Natural killer cell (primary cell): ENCODE results near the gene RAB12. TPM values are rescaled to one million over a fixed set of nuclear protein-coding genes. Genes with fewer than 3 reads are reported as not detected.

Experiments
- ATAC-seq, 3 donors: fragments of 150-1000 bp in 2 of 3; fragments of 200-7000 bp in 1 of 3; cut with Tn5 transposase; 1 replicate in 1 of 3; 2 replicates in 2 of 3; pipeline ENCODE4 v1.10.0; 2021; ENCODE audit warnings: mild to moderate bottlenecking in 2 of 3, moderate library complexity in 2 of 3
- DNase-seq, 2 donors: peaks; one replicate each; pipeline versions ENCODE4 v3.0.0 to v3.0.0-alpha.2; 2013 to 2021; ENCODE audit warnings: mixed read lengths in 1 of 2
- H3K27ac ChIP-seq: one replicate; pipeline ENCODE4 v1.5.1; 2013; ENCODE audit warnings: mild to moderate bottlenecking, low read length
- H3K27me3 ChIP-seq: one replicate; pipeline ENCODE4 v1.6.1; 2013; ENCODE audit warnings: low read length; ENCODE audit not compliant: control insufficient read depth, insufficient read depth
- H3K36me3 ChIP-seq: one replicate; pipeline ENCODE4 v1.6.1; 2013; ENCODE audit warnings: low read length; ENCODE audit not compliant: control insufficient read depth, insufficient read depth
- H3K4me1 ChIP-seq: one replicate; pipeline ENCODE4 v1.6.1; 2013; ENCODE audit warnings: low read length; ENCODE audit not compliant: control insufficient read depth, insufficient read depth
- H3K4me3 ChIP-seq: one replicate; pipeline ENCODE4 v1.5.1; 2013; ENCODE audit warnings: low read length
- H3K9me3 ChIP-seq: one replicate; pipeline ENCODE4 v1.6.1; 2013; ENCODE audit warnings: low read length; ENCODE audit not compliant: control insufficient read depth, insufficient read depth
- H3K27ac Mint-ChIP-seq, 2 donors: one replicate each; pipeline ENCODE4 v1.8.0; 2022; ENCODE audit warnings: mild to moderate bottlenecking in 2 of 2, mixed read lengths in 2 of 2, moderate library complexity in 1 of 2
- H3K27me3 Mint-ChIP-seq, 2 donors: one replicate each; pipeline ENCODE4 v1.8.0; 2022; ENCODE audit warnings: low read depth in 2 of 2, mixed read lengths in 2 of 2
- H3K36me3 Mint-ChIP-seq: one replicate; pipeline ENCODE4 v1.8.0; 2022; ENCODE audit warnings: mixed read lengths
- H3K4me1 Mint-ChIP-seq, 2 donors: one replicate each; pipeline ENCODE4 v1.8.0; 2022; ENCODE audit warnings: mixed read lengths in 2 of 2
- H3K4me3 Mint-ChIP-seq: one replicate; pipeline ENCODE4 v1.8.0; 2022; ENCODE audit warnings: mild to moderate bottlenecking, moderate library complexity, mixed read lengths
- H3K9me3 Mint-ChIP-seq, 2 donors: one replicate each; pipeline ENCODE4 v1.8.0; 2022; ENCODE audit warnings: mixed read lengths in 2 of 2
- CTCF ChIP-seq: fragments of 200-600 bp; IDR thresholded peaks from one replicate; pipeline ENCODE4 v1.8.0; 2022; ENCODE audit warnings: antibody characterized with exemption
- WGBS: methylation state at CpG from one replicate; pipeline ENCODE4 v1.1.7; 2013; ENCODE audit warnings: missing lambda C conversion rate; ENCODE audit not compliant: insufficient coverage; 5-methylcytosine and 5-hydroxymethylcytosine counted together
- intact Hi-C: fragments of 100-400 bp; cut with micrococcal nuclease; formaldehyde crosslinking; loops from one replicate; pipeline ENCODE4 v1.14.2; 2022
- total RNA-seq, 4 donors: library from RNA; stranded (reverse); fragments of 120-200 nt in 1 of 4; gene quantifications; one replicate each; pipeline versions ENCODE4 v1.2.3 to v1.2.4, GENCODE V29; 2013 to 2022

RAB12 gene
- 10 to 100 TPM; 21.3 to 27.5 (median 21.8) TPM for total RNA-seq
- 37.5 TPM for total RNA-seq (2013)

- DNase-seq (peak; percentile 84 to 92), ATAC-seq (peak; percentile 88 to 96 (median 95))
- WGBS, result 3% methylated on average over 95 of the region's 95 CpGs
- intact Hi-C loops, result no loop called here
- Mint-ChIP-seq H3K4me3 (peak within 1 kb of the TSS; percentile 94), H3K9me3 (no peaks in the 10 kb centered on the region), H3K36me3 (no peaks in the 10 kb centered on the region), H3K27ac (peak within 1 kb of the TSS; percentile 90 to 93), H3K27me3 (peaks cover 4 to 7% of the 10 kb centered on the region in 2 donors), H3K4me1 (peaks cover 45% of the 10 kb centered on the region in 2 donors)
- Histone ChIP-seq H3K27me3 (no peaks in the 10 kb centered on the region), H3K4me1 (peaks cover 31% of the 10 kb centered on the region), H3K9me3 (no peaks in the 10 kb centered on the region), H3K4me3 (peak within 1 kb of the TSS; percentile 75), H3K27ac (peak within 1 kb of the TSS; percentile 60), H3K36me3 (peaks cover 4% of the 10 kb centered on the region)
- TF ChIP-seq CTCF, result peak; percentile 72
Measured at GRCh38 chr18:8608795-8609658, at the start of gene RAB12. Gene RAB12, plus strand, starts transcription at chr18:8609437. Its CDS starts 3 bp downstream, at chr18:8609440.

- H3K27ac Mint-ChIP-seq, result no peak overlapping the region
- 81% methylated on average over 4 of the region's 4 CpGs for WGBS
- TF ChIP-seq CTCF, result no peak
- no peaks in the 10 kb centered on the region for H3K9me3 Mint-ChIP-seq
- H3K4me1 Mint-ChIP-seq, result no peaks in the 10 kb centered on the region
- Histone ChIP-seq H3K36me3 (no peaks in the 10 kb centered on the region), H3K4me1 (no peaks in the 10 kb centered on the region), H3K27ac (no peak overlapping the region), H3K4me3 (no peak overlapping the region), H3K27me3 (no peaks in the 10 kb centered on the region), H3K9me3 (no peaks in the 10 kb centered on the region)
- ATAC-seq (no peak), DNase-seq (no peak)
- H3K27me3 Mint-ChIP-seq, result peaks cover 11 to 13% of the 10 kb centered on the region in 2 donors
- intact Hi-C loops, result no loop called here
- H3K36me3 Mint-ChIP-seq, result no peaks in the 10 kb centered on the region
- H3K4me3 Mint-ChIP-seq, result no peak overlapping the region
Measured at GRCh38 chr18:8559612-8560186, 49.5 kb upstream of the RAB12 start.

- 89% methylated on average over 8 of the region's 8 CpGs for WGBS
- no peak for TF ChIP-seq CTCF
- no peaks in the 10 kb centered on the region for H3K27me3 ChIP-seq
- Mint-ChIP-seq H3K9me3 (no peaks in the 10 kb centered on the region), H3K4me1 (no peaks in the 10 kb centered on the region), H3K27ac (no peak overlapping the region), H3K4me3 (no peak overlapping the region), H3K27me3 (peaks cover 11 to 13% of the 10 kb centered on the region in 2 donors), H3K36me3 (no peaks in the 10 kb centered on the region)
- no peaks in the 10 kb centered on the region for H3K4me1 ChIP-seq
- no peak overlapping the region for H3K27ac ChIP-seq
- intact Hi-C loops, result no loop called here
- no peak for ATAC-seq
- H3K4me3 ChIP-seq, result no peak overlapping the region
- DNase-seq, result no peak
- no peaks in the 10 kb centered on the region for H3K36me3 ChIP-seq
- H3K9me3 ChIP-seq, result no peaks in the 10 kb centered on the region
Measured at GRCh38 chr18:8561123-8561910, 47.9 kb upstream of the RAB12 start.
